ENCODE data around the gene TRPM1.
A peak's percentile ranks its signal among the peaks of the same experiment; 100 is the strongest.

The TRPM1 gene

DNA sequence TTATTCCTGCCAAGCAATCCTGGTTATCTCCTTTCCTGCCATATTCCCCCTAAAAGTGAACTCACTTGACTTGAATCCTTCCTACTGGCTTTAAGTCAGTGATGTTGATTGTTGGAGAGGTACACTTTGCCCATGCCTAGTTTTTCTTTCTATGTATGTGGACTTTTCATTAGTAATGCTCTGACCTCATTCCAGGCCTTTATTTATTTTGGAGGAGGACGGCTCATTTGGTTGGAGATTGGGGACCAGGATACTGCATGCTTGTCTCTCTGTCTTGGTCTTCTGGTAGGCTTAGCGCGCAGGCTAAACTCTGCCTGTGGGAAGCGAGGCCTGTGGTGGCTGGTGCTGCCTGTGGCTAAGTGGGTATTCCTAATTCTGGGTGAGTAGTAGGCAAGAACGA lies 81.0 kb downstream of the TRPM1 start:
- Mint-ChIP-seq H3K9me3 (peaks cover 2% of the 10 kb centered on the region), H3K4me3 (no peak overlapping the region), H3K27ac (no peak overlapping the region), H3K36me3 (no peaks in the 10 kb centered on the region), H3K4me1 (peaks cover 32% of the 10 kb centered on the region), H3K27me3 (no peaks in the 10 kb centered on the region)
- DNase-seq (ENCODE audit: low spot score in 2 of 2) (no peak), ATAC-seq (ENCODE audit: low read depth) (no peak)

DNA sequence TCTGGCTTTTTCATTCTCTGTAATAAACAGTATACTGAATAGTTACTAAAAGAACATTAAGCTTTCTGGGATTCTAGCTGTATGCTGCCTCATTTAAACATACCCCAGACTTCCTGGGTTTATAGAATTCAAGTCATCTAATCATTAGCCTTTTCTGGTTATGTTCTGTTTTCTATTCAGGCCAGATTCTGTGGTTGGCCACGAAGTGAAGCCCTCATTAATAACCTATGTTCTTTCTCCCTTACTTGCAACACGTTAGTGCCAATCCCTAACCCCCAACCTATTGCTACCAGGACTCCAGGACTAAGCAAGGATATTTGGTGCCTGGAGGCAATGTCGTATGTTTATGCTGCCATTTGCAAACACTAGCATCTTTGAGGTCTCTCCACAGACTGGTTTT lies 81.5 kb downstream of the TRPM1 start:
- H3K36me3 Mint-ChIP-seq, result no peaks in the 10 kb centered on the region
- DNase-seq (ENCODE audit: low spot score in 2 of 2) (no peak), ATAC-seq (ENCODE audit: low read depth) (no peak)
- peaks cover 31% of the 10 kb centered on the region for H3K4me1 Mint-ChIP-seq
- H3K27me3 Mint-ChIP-seq, result no peaks in the 10 kb centered on the region
- peaks cover 2% of the 10 kb centered on the region for H3K9me3 Mint-ChIP-seq
- H3K27ac Mint-ChIP-seq, result no peak overlapping the region
- H3K4me3 Mint-ChIP-seq, result no peak overlapping the region

DNA sequence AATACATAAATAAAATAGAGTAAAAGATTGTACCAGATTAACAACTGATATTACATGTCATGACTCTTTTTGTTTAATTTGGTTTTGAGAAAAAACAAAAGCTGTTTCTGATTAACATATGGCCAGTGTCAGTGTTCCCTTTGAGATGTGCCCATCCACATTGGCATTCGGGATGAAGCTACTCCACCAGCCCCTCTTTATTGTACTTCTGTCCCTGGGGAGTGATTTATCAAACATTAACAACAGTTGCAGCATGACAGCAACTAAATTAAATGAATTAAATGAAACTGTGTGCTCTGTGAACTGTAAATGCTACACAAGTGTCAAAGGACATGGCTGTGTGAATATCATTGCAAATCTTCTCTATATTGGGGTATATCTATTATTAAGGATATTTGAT lies 84.2 kb downstream of the TRPM1 start:
- Mint-ChIP-seq H3K27me3 (no peaks in the 10 kb centered on the region), H3K36me3 (peaks cover 7% of the 10 kb centered on the region), H3K4me3 (no peak overlapping the region), H3K9me3 (peaks cover 9% of the 10 kb centered on the region), H3K27ac (no peak overlapping the region), H3K4me1 (peaks cover 42% of the 10 kb centered on the region)
- DNase-seq (ENCODE audit: low spot score in 2 of 2), result no peak
- ATAC-seq (ENCODE audit: low read depth), result no peak

DNA sequence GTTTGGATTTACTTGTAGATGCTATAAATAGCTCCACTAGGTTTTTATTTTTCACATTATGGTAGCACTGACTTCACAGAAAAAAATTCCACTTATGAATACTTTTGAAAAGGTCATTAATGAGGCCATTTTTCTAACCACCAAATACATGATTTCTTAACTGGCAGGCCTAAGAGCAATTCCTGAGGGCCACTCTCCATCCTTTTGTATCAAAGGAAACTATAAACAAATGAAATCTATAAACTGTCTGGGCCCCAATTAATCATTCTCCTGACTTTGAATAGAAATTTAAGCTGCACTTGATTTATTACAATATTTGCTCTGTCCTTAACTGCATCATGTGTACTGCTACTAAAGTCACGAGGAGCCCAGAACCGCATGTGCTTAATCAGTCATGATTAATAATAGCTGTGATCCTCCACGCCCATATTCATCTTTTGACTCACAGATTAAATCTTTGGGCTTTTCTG lies 85.0 kb downstream of the TRPM1 start:
- peaks cover 7% of the 10 kb centered on the region for H3K36me3 Mint-ChIP-seq
- peaks cover 40% of the 10 kb centered on the region for H3K4me1 Mint-ChIP-seq
- peaks cover 10% of the 10 kb centered on the region for H3K9me3 Mint-ChIP-seq
- ATAC-seq (ENCODE audit: low read depth), result no peak
- H3K27me3 Mint-ChIP-seq, result no peaks in the 10 kb centered on the region
- no peak overlapping the region for H3K4me3 Mint-ChIP-seq
- H3K27ac Mint-ChIP-seq, result no peak overlapping the region
- no peak for DNase-seq (ENCODE audit: low spot score in 2 of 2)

DNA sequence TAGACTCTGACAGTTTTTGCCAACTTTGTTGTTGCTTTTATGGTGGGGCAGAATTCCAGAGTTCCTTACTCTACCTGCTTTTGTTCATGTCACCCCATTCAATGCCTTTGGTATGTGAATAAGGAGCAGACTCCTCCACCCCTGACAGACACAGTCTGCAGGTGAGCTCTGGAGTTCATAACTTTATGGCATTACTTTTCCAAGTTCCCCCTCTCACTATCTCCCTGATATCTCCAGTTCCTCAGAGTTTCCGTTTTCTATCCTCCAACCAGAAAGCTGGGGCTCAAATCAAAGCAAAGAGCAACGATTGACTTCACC lies 87.0 kb downstream of the TRPM1 start:
- peak overlapping the region; percentile 90 for H3K27ac Mint-ChIP-seq

DNA sequence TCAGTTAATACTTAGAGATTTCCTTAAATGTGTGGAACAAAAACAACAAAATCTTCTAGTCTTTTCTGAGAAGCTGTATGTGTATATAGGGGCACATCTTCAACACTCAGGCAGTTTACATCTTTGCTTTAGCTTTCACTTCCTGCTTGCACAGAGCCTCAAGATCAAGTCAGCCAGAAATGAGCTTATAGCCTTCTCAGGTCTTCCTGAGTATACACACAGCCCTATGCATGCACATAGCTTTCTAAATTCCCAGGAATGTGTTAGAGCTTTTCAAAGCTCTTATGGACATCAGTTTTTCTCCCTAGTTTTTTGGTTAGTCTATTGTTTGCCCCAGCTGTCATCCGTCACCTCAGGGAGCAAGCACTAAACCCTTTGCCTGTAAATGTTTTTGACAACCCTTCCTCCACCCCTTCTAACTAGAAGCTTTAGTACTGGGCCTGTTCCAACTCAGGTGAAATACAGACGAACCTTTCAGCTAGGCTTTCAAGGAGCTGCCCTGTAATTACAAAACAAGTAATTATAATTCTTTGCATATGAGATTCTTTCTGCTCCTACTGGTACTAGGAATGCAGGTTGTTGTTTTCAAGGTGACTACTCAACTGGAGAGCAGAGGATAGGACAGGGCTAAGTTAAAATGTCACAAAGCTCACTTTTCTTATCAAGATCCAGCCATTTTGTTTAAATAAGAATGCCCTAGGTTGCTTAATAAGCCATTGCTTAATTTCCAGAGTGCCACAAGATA lies 87.5 kb downstream of the TRPM1 start:
- H3K36me3 Mint-ChIP-seq, result peaks cover 7% of the 10 kb centered on the region
- H3K4me1 Mint-ChIP-seq, result peaks cover 31% of the 10 kb centered on the region
- no peaks in the 10 kb centered on the region for H3K27me3 Mint-ChIP-seq
- ATAC-seq (ENCODE audit: low read depth) (peak; percentile 98), DNase-seq (ENCODE audit: low spot score in 2 of 2) (peak in 1 of 2 donors; percentile 17)
- H3K27ac Mint-ChIP-seq, result peak overlapping the region; percentile 90
- H3K4me3 Mint-ChIP-seq, result peak overlapping the region; percentile 27
- H3K9me3 Mint-ChIP-seq, result peaks cover 14% of the 10 kb centered on the region

More for the DNA sequence above, 87.0 kb downstream of the TRPM1 start:
- no peak overlapping the region for H3K4me3 Mint-ChIP-seq
- ATAC-seq (ENCODE audit: low read depth) (no peak), DNase-seq (ENCODE audit: low spot score in 2 of 2) (no peak)
- peaks cover 27% of the 10 kb centered on the region for H3K4me1 Mint-ChIP-seq
- peaks cover 11% of the 10 kb centered on the region for H3K9me3 Mint-ChIP-seq
- H3K27me3 Mint-ChIP-seq, result no peaks in the 10 kb centered on the region
- peaks cover 7% of the 10 kb centered on the region for H3K36me3 Mint-ChIP-seq

DNA sequence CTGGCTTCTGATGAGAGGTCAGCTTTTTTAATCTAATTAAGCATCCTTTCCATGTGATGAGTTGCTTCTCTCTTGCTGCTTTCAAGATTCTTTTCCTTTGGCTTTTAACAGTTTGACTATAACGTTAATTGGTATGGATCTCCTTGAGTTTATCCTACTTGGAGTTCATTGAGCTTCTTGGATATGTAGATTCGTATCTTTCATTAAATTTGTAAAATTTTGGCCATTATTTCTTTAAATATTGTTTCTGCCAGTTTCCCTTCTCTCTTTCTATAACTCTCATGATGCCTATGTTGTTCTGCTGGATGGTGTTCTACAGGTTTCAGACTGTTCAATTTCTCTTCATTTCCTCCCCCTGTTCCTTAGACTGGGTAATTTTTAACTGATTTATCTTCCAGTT lies 89.1 kb downstream of the TRPM1 start:
- Mint-ChIP-seq H3K4me3 (no peak overlapping the region), H3K4me1 (peaks cover 40% of the 10 kb centered on the region)

DNA sequence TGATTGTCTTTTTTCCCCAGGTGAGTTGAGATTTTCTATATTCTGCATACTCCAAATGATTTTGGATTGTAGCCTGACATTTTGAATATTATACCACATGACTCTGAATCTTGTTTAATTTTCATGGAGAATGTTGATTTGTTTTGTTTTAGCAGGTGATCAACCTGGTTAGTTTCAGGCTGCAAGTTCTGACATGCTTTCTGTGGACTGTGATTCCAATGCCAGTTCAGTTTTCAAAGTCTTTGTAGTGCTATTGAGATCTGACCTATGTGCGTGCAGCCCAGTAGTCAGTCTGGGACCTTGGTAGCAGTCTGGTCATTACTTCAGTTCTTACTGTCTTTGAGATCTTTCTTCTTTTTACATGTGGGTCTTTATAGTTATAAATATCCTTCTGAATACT lies 91.5 kb downstream of the TRPM1 start:
- peaks cover 53% of the 10 kb centered on the region for H3K4me1 Mint-ChIP-seq
- no peak overlapping the region for H3K27ac Mint-ChIP-seq
- H3K9me3 Mint-ChIP-seq, result peaks cover 14% of the 10 kb centered on the region
- no peak for DNase-seq (ENCODE audit: low spot score in 2 of 2)
- no peaks in the 10 kb centered on the region for H3K27me3 Mint-ChIP-seq
- no peak overlapping the region for H3K4me3 Mint-ChIP-seq
- ATAC-seq (ENCODE audit: low read depth), result no peak
- peaks cover 7% of the 10 kb centered on the region for H3K36me3 Mint-ChIP-seq

More for the DNA sequence above, 89.1 kb downstream of the TRPM1 start:
- ATAC-seq (ENCODE audit: low read depth) (no peak), DNase-seq (ENCODE audit: low spot score in 2 of 2) (no peak)
- H3K36me3 Mint-ChIP-seq, result peaks cover 7% of the 10 kb centered on the region
- H3K9me3 Mint-ChIP-seq, result peaks cover 14% of the 10 kb centered on the region
- no peaks in the 10 kb centered on the region for H3K27me3 Mint-ChIP-seq
- no peak overlapping the region for H3K27ac Mint-ChIP-seq

DNA sequence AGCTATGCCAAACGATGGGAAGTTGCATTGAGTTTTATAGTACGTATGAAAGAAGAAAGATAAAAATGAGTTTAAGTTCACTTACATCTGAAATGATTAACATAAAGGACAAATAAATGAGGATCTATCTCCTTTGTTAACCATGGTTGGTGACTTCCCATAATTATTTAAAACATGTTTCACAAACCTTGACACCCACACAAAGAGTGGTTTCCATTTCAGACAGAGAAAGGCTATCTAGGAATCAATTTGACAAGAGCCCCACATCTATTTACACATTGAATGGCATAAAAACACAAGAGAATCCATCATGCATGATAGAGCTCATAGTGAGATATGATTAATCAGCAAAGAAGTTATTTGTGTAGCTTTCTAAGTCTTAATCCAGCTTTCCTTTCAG lies 95.9 kb downstream of the TRPM1 start:
- no peaks in the 10 kb centered on the region for H3K36me3 Mint-ChIP-seq
- no peak for ATAC-seq (ENCODE audit: low read depth)
- H3K4me1 Mint-ChIP-seq, result peaks cover 47% of the 10 kb centered on the region
- no peak for DNase-seq (ENCODE audit: low spot score in 2 of 2)
- peaks cover 4% of the 10 kb centered on the region for H3K9me3 Mint-ChIP-seq
- no peak overlapping the region for H3K27ac Mint-ChIP-seq
- H3K27me3 Mint-ChIP-seq, result no peaks in the 10 kb centered on the region
- peak overlapping the region; percentile 15 for H3K4me3 Mint-ChIP-seq

DNA sequence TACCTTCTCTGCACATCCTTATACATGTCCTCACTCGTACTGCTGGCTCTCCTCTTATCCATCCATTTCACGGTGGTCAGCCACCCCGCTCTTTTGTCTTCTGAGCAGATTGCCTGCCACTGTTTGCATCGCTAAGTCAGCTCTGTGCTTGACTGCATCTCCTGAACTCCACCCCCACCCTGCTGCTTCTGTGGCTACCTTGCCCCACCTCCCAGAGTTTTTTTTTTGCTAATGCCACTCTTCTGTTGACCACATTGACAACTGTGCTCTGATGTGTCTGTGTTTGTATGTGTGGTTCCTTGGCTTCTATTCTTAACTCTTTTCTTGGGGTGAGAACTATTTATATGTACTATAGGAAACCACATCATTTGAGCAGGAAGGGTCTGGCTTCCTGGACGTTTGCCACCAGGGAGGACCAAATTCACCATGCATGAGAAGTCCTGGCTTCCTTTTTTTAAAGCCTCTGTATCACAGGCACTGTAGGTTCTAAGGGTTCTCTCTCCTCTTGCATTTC lies 97.2 kb downstream of the TRPM1 start:
- Mint-ChIP-seq H3K27ac (peak overlapping the region; percentile 42), H3K27me3 (no peaks in the 10 kb centered on the region), H3K36me3 (no peaks in the 10 kb centered on the region), H3K9me3 (peaks cover under 1% of the 10 kb centered on the region), H3K4me3 (peak overlapping the region; percentile 80), H3K4me1 (peaks cover 51% of the 10 kb centered on the region)
- peak; percentile 90 for ATAC-seq (ENCODE audit: low read depth)
- peak; percentile 25 to 49 for DNase-seq (ENCODE audit: low spot score in 2 of 2)

DNA sequence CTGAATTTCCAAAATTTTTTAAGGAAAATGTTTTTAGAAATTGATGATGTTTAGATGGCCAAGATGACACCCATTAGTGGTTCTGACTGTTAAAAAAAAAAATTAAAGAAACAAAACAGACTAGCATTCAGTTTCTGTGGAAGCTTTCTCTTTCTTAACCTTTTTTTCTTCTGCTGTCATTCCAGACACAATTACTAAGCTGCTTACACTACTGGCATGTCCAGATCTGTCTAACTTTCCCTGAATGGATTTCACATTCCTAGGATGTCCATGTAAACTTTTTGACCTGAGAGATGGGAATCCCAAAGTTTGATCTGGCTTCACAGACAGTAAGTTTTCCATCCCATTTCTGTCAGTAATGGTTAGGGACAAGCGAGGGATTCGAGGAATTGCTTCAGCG lies 99.8 kb downstream of the TRPM1 start:
- DNase-seq (ENCODE audit: low spot score in 2 of 2), result no peak
- Mint-ChIP-seq H3K4me3 (no peak overlapping the region), H3K4me1 (peaks cover 34% of the 10 kb centered on the region), H3K27me3 (no peaks in the 10 kb centered on the region), H3K9me3 (no peaks in the 10 kb centered on the region), H3K36me3 (no peaks in the 10 kb centered on the region), H3K27ac (no peak overlapping the region)
- no peak for ATAC-seq (ENCODE audit: low read depth)

DNA sequence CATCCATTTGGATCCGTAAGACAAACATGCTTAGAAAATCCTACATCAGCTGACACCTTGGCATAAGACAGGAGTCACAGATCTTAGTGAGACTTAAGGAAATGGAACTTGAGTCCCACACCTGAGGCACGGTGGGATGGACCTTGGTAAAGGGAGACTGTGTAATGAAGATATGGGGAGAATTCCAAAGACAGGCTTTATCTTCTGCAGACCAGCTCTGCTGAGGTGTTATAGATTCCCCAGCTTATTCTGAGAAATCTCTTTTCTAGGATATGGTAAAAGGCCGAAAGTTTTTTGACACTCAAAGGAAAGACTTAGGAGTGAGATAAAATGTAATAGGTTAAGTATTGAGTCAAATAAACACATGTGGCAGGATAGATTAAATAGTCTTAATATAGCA lies 101.8 kb downstream of the TRPM1 start:
- DNase-seq (ENCODE audit: low spot score in 2 of 2) (no peak), ATAC-seq (ENCODE audit: low read depth) (no peak)
- no peak overlapping the region for H3K4me3 Mint-ChIP-seq
- no peak overlapping the region for H3K27ac Mint-ChIP-seq
- H3K9me3 Mint-ChIP-seq, result no peaks in the 10 kb centered on the region
- H3K36me3 Mint-ChIP-seq, result no peaks in the 10 kb centered on the region
- peaks cover 19% of the 10 kb centered on the region for H3K4me1 Mint-ChIP-seq
- no peaks in the 10 kb centered on the region for H3K27me3 Mint-ChIP-seq

DNA sequence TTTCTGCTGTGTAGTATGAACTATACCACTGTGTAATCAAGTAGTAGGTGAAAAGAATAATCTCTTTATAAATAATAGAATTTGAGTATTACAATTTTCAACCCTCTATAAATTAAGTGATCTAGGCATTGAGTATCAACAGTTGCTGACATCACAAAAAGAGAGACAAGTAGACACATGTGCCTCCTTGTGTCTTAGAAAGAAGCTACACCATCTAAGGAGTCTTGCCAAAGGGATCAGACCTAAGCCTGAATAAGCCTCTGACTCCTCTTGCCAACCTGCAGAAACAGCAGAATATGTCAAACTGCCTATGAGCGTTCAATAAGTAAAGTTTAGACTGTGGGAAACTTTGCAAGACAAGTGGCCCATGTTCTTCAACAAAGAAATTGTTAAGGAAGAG lies 104.3 kb downstream of the TRPM1 start:
- Mint-ChIP-seq H3K36me3 (no peaks in the 10 kb centered on the region), H3K27ac (no peak overlapping the region), H3K4me1 (peaks cover 12% of the 10 kb centered on the region), H3K27me3 (no peaks in the 10 kb centered on the region), H3K9me3 (no peaks in the 10 kb centered on the region), H3K4me3 (no peak overlapping the region)
- no peak for DNase-seq (ENCODE audit: low spot score in 2 of 2)
- no peak for ATAC-seq (ENCODE audit: low read depth)

DNA sequence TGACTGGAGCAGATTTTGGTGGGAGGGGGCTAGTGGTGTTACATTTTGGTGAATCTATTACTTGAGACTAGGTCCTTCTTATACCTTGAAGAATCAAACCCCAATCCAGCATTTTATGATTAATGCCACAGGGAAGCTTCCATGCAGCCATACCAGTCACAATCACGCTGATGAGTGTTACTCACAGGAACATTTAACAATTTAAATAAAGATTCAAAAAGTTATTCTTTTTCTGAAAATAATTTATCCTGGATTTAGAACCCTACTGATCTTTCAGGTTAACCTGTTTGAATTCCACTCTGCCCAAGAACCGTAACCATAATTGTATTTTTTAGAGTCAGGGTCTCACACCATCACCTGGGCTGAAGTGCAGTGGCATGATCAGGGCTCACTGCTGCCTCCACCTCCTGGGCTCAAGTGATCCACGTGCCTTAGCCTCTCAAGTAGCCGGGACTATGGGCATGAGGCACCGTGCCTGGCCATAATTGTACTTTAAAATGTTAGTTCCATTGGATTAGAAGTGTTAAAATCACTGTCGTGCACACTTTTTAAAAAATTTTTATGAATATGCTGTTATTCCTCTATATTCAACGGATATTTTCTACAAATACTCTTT lies 109.2 kb downstream of the TRPM1 start:
- DNase-seq (ENCODE audit: low spot score in 2 of 2) (no peak), ATAC-seq (ENCODE audit: low read depth) (no peak)
- peak overlapping the region; percentile 72 for H3K4me3 Mint-ChIP-seq
- peak overlapping the region; percentile 32 for H3K27ac Mint-ChIP-seq
- peaks cover 6% of the 10 kb centered on the region for H3K36me3 Mint-ChIP-seq
- peaks cover 19% of the 10 kb centered on the region for H3K4me1 Mint-ChIP-seq
- no peaks in the 10 kb centered on the region for H3K9me3 Mint-ChIP-seq
- no peaks in the 10 kb centered on the region for H3K27me3 Mint-ChIP-seq

Measured in memory B cell (primary cell).